Measurements from ENCODE around the gene RTP1. TPM values are rescaled to one million over a fixed set of nuclear protein-coding genes. Genes with fewer than 3 reads are reported as not detected.
A peak's percentile ranks its signal among the peaks of the same experiment; 100 is the strongest.
"Not testable (repeated sequence)": the region's sequence is repeated elsewhere in the genome, so short reads cannot be mapped to it uniquely, and the experiment has no call there.

The RTP1 gene
- total RNA-seq, 2 donors from 2014 or later, result not detected

DNA sequence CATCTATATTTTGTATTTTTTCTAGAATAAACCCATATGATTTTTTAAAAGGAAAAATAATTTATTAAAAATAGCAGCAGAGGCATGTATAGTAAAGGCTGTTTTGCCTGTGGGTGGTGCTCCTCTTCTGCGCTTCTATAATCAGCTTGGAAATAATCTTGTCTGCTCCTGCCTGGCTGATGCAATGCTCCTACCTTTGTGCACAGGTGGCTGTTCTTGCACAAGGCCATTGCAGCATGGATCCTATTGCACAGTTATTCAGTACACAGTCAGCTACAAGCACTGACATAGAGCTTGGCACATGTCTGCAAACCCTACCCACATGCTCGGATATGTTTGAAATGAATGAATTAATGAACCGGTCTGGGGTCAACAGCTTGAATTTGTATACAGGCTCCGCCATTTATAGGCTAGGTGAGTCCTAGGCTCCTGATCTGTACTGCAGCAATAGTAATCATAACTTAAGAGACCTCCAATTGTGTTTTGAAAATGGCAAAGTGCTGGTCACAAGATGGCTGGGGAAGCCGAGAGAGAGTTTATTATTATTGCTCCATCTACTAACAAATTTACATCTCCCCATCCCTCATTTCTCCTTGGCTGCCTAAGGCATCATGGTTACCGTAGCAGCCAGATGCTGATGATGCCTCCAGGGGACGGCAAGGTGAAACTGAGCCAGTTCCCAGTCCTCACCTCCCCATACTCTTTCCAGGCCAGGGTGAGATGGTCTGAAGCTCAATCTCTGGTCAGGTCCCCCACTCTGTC is 532 bp upstream of the RTP1 start:
- Histone ChIP-seq H3K4me3 (no peak overlapping the region), H3K9me3 (no peaks in the 10 kb centered on the region), H3K36me3 (no peaks in the 10 kb centered on the region), H3K27ac (no peak overlapping the region), H3K27me3 (replicated peaks; ENCODE audit: insufficient read depth) (no peaks in the 10 kb centered on the region), H3K4me1 (replicated peaks) (no peaks in the 10 kb centered on the region)
- no peak for TF ChIP-seq POLR2AphosphoS5 (IDR thresholded peaks at IDR 0.05)
- TF ChIP-seq, protein P1, sequence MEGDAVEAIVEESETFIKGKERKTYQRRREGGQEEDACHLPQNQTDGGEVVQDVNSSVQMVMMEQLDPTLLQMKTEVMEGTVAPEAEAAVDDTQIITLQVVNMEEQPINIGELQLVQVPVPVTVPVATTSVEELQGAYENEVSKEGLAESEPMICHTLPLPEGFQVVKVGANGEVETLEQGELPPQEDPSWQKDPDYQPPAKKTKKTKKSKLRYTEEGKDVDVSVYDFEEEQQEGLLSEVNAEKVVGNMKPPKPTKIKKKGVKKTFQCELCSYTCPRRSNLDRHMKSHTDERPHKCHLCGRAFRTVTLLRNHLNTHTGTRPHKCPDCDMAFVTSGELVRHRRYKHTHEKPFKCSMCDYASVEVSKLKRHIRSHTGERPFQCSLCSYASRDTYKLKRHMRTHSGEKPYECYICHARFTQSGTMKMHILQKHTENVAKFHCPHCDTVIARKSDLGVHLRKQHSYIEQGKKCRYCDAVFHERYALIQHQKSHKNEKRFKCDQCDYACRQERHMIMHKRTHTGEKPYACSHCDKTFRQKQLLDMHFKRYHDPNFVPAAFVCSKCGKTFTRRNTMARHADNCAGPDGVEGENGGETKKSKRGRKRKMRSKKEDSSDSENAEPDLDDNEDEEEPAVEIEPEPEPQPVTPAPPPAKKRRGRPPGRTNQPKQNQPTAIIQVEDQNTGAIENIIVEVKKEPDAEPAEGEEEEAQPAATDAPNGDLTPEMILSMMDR (IDR thresholded peaks at IDR 0.05), result no peak
- no peak for TF ChIP-seq POLR2A (IDR thresholded peaks at IDR 0.05)
- 79% methylated on average over 7 of the region's 7 CpGs for WGBS
- DNase-seq (ENCODE audit: low spot score), result no peak
- intact Hi-C loops (cut with DNase I), result no loop called here

DNA sequence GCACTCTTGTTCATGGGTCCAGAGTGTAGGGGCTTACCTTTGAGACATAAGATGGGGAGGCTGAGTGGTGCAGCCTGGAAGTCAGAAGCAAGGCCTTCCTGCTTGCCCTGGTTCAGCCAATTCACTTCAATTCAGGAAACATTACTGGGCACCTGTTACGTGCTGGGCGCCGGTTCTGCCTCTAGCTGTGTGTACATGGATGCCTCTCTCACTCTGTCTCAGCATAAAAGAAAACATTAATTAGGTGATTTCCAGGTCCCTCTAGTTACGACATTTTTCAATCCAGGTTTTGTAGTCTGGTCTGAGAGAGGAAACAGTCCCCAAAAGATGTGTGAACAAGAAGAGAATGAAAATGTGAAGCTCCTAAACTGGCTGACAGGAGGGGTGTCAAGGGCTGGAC is 1.2 kb downstream of the RTP1 start:
- Histone ChIP-seq H3K27ac (no peak overlapping the region), H3K27me3 (replicated peaks; ENCODE audit: insufficient read depth) (no peaks in the 10 kb centered on the region), H3K9me3 (no peaks in the 10 kb centered on the region), H3K36me3 (no peaks in the 10 kb centered on the region), H3K4me3 (no peak overlapping the region), H3K4me1 (replicated peaks) (no peaks in the 10 kb centered on the region)
- 80% methylated on average over 4 of the region's 4 CpGs for WGBS
- intact Hi-C loops (cut with DNase I), result no loop called here
- TF ChIP-seq POLR2A (IDR thresholded peaks at IDR 0.05) (no peak), POLR2AphosphoS5 (IDR thresholded peaks at IDR 0.05) (no peak)
- TF ChIP-seq, protein P1 (IDR thresholded peaks at IDR 0.05), result no peak
- DNase-seq (ENCODE audit: low spot score), result no peak

DNA sequence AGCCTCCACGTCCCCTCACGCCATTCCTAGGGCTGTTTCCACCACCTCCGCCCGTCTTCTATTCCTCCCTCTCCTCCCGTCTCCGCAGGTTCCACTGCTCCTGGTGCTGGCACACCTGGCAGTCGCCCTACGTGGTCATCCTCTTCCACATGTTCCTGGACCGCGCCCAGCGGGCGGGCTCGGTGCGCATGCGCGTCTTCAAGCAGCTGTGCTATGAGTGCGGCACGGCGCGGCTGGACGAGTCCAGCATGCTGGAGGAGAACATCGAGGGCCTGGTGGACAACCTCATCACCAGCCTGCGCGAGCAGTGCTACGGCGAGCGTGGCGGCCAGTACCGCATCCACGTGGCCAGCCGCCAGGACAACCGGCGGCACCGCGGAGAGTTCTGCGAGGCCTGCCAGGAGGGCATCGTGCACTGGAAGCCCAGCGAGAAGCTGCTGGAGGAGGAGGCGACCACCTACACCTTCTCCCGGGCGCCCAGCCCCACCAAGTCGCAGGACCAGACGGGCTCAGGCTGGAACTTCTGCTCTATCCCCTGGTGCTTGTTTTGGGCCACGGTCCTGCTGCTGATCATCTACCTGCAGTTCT is 2.3 kb downstream of the RTP1 start:
- H3K27me3 ChIP-seq (replicated peaks; ENCODE audit: insufficient read depth); H3K9me3 ChIP-seq; H3K4me1 ChIP-seq (replicated peaks); H3K4me3 ChIP-seq; H3K36me3 ChIP-seq; H3K27ac ChIP-seq; intact Hi-C loops (cut with DNase I); DNase-seq (ENCODE audit: low spot score): not testable (repeated sequence)
- WGBS, result 95% methylated on average over 44 of the region's 44 CpGs

DNA sequence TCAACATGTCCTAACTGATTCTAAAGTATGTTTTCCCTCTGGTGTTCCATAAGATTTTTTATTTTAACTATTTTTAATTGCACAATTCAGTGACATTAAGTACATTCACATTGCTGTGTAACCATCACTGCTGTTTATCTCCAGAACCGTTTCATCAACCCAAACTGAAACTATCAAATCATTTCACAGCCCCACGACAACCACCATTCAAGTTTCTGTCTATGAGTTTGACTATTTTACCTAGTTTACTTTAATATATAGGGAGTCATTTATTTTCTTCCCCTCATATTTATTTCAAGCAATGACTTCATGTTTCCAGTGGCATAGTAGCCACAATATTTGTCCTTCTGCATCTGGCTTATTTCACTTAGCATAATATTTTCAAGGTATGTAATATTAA is 8.4 kb downstream of the RTP1 start:
- Histone ChIP-seq H3K4me1 (replicated peaks) (peaks cover 4% of the 10 kb centered on the region), H3K9me3 (no peaks in the 10 kb centered on the region), H3K36me3 (no peaks in the 10 kb centered on the region), H3K4me3 (no peak overlapping the region), H3K27ac (no peak overlapping the region), H3K27me3 (replicated peaks; ENCODE audit: insufficient read depth) (no peaks in the 10 kb centered on the region)
- intact Hi-C loops (cut with DNase I), result no loop called here
- WGBS, result 63% methylated on average over 2 of the region's 2 CpGs
- no peak for DNase-seq (ENCODE audit: low spot score)
- TF ChIP-seq POLR2A (IDR thresholded peaks at IDR 0.05) (no peak), POLR2AphosphoS5 (IDR thresholded peaks at IDR 0.05) (no peak)
- TF ChIP-seq, protein P1 (IDR thresholded peaks at IDR 0.05), result no peak

DNA sequence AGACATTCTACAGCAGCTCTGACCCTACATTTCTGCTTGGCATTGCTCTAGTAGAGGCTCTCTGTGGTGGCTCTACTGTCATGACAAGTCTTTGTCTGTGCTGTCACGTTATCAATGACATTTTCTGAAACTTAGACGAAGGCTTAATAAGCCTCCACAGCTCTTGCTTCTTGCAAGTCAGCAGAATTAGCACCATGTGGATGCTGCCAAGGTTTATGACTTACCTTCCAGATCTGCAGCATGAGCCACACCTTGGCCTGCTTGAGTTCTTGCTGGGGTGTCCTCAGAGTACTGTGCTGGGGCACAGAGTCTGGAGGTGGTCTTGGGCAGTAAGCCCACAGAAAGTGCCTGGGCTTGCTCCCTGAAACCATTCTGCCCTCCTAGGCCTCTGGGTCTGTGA is 9.8 kb downstream of the RTP1 start:
- Histone ChIP-seq H3K27ac (peak overlapping the region; percentile 9 to 52), H3K27me3 (replicated peaks; ENCODE audit: insufficient read depth) (no peaks in the 10 kb centered on the region), H3K4me1 (replicated peaks) (peaks cover 4% of the 10 kb centered on the region), H3K4me3 (no peak overlapping the region), H3K9me3 (no peaks in the 10 kb centered on the region), H3K36me3 (no peaks in the 10 kb centered on the region)
- WGBS, result 95% methylated on average over 2 of the region's 2 CpGs
- TF ChIP-seq POLR2AphosphoS5 (IDR thresholded peaks at IDR 0.05), result no peak
- TF ChIP-seq, protein P1 (IDR thresholded peaks at IDR 0.05), result no peak
- TF ChIP-seq POLR2A (IDR thresholded peaks at IDR 0.05), result no peak
- intact Hi-C loops (cut with DNase I), result no loop called here
- DNase-seq (ENCODE audit: low spot score), result no peak

All from prostate gland (tissue), 2 donors.